K562 (cell line): ENCODE data around the gene CDH20. TPM values are rescaled to one million over a fixed set of nuclear protein-coding genes. Genes with fewer than 3 reads are reported as not detected.

Source experiments
- ATAC-seq: fragments of 200-7000 bp; cut with Tn5 transposase; 3 replicates; pipeline ENCODE4 v1.9.1; 2020; ENCODE audit warnings: moderate library complexity
- BruUV-seq: library from RNA; stranded (reverse); fragments of 400-500 nt; replicated peaks from 2 replicates; lab custom pipeline; 2021; lab: Mats Ljungman, UMichigan
- CTCF ChIA-PET: fragments of 300-600 bp; formaldehyde crosslinking; extraction: SDS; loops from one replicate; lab custom pipeline; 2021; ENCODE audit warnings: low intra/inter-chr PET ratio; lab: Yijun Ruan, JAX
- POLR2A ChIA-PET: fragments of 300-600, 350-650 bp; sonication (Branson Sonifier 250); formaldehyde crosslinking; extraction: SDS; loops from one replicate; lab custom pipeline; 2021; ENCODE audit warnings: antibody characterized with exemption, inconsistent platforms; lab: Yijun Ruan, JAX
- DNase-seq, 4 experiments: peaks; one replicate each; pipeline versions ENCODE4 v3.0.0 to v3.0.0-alpha.2; 2011 to 2018; ENCODE audit warnings: low spot score in 3 of 4, mixed read lengths in 3 of 4; ENCODE audit errors: extremely low read depth in 1 of 4
- FAIRE-seq: peaks from 2 replicates; lab custom pipeline; 2011; peaks lifted over from hg19 to GRCh38; lab: Jason Lieb, UNC
- H2AFZ ChIP-seq: 2 replicates; pipeline ENCODE4 v1.6.0; 2011; ENCODE audit warnings: low read depth, low read length, control low read depth, inconsistent platforms
- H3K27ac ChIP-seq: fragments of 200-600 bp; 3 replicates; pipeline ENCODE4 v1.8.0; 2011; ENCODE audit warnings: low read depth, mild to moderate bottlenecking, control low read depth, inconsistent platforms, low read length, moderate library complexity, mixed read lengths; ENCODE audit errors: extremely low read depth
- H3K27me3 ChIP-seq, 2 experiments: fragments of 300-600 bp in 1 of 2; 2 replicates in 1 of 2; 3 replicates in 1 of 2; pipeline versions ENCODE4 v1.6.0 to v1.8.0; 2011; ENCODE audit warnings: inconsistent platforms in 2 of 2, low read length in 2 of 2, mild to moderate bottlenecking in 1 of 2, mixed read lengths in 1 of 2, moderate library complexity in 1 of 2; ENCODE audit not compliant: control insufficient read depth in 2 of 2, insufficient read depth in 2 of 2
- H3K36me3 ChIP-seq: fragments of 300-600 bp; 3 replicates; pipeline ENCODE4 v1.8.0; 2011; ENCODE audit warnings: mild to moderate bottlenecking, low read length, inconsistent platforms; ENCODE audit not compliant: control insufficient read depth, insufficient read depth
- H3K4me1 ChIP-seq, 2 experiments: fragments of 200-600 bp in 1 of 2; replicated peaks in 1 of 2; 2 replicates in 1 of 2; 3 replicates in 1 of 2; pipeline versions ENCODE4 v1.5.1 to v1.8.0; 2011; ENCODE audit warnings: inconsistent platforms in 2 of 2, low read length in 2 of 2, mild to moderate bottlenecking in 1 of 2, mixed read lengths in 1 of 2, moderate library complexity in 1 of 2; ENCODE audit not compliant: control insufficient read depth in 2 of 2, insufficient read depth in 2 of 2
- H3K4me2 ChIP-seq: 2 replicates; pipeline ENCODE4 v1.6.1; 2011; ENCODE audit warnings: low read length, control low read depth, inconsistent platforms, mixed read lengths; ENCODE audit not compliant: insufficient read depth
- H3K4me3 ChIP-seq: fragments of 200-600 bp; sonication (generic), shearing (Covaris generic); 2 replicates; pipeline ENCODE4 v1.5.1; 2016; ENCODE audit warnings: control low read depth, inconsistent platforms
- H3K79me2 ChIP-seq: fragments of 200-600 bp; 3 replicates; pipeline ENCODE4 v1.8.0; 2011; ENCODE audit warnings: low read length, inconsistent platforms; ENCODE audit not compliant: control insufficient read depth, insufficient read depth
- H3K9ac ChIP-seq, 2 experiments: 2 replicates each; pipeline versions ENCODE4 v1.6.0 to v1.6.1; 2011; ENCODE audit warnings: low read depth in 2 of 2, low read length in 2 of 2, control low read depth in 1 of 2, inconsistent platforms in 1 of 2, mild to moderate bottlenecking in 1 of 2, mixed read lengths in 1 of 2; ENCODE audit not compliant: insufficient read depth in 1 of 2
- H3K9me1 ChIP-seq: one replicate; pipeline ENCODE4 v1.6.0; 2011; ENCODE audit warnings: inconsistent platforms, mild to moderate bottlenecking, low read length, moderate library complexity; ENCODE audit not compliant: control insufficient read depth, insufficient read depth
- H3K9me3 ChIP-seq: replicated peaks from 2 replicates; pipeline ENCODE4 v1.5.1; 2011; ENCODE audit warnings: low read depth, low read length, inconsistent platforms; ENCODE audit not compliant: control insufficient read depth, insufficient read depth
- H4K20me1 ChIP-seq: replicated peaks from 2 replicates; pipeline ENCODE4 v1.6.1; 2011; ENCODE audit warnings: low read length, inconsistent platforms, mixed read lengths; ENCODE audit not compliant: control insufficient read depth, insufficient read depth
- CTCFL ChIP-seq: IDR thresholded peaks from 2 replicates; pipeline ENCODE4 v1.6.1; 2011; ENCODE audit warnings: borderline replicate concordance, low read depth, mild to moderate bottlenecking, moderate library complexity, low read length; ENCODE audit not compliant: insufficient read depth, poor library complexity, severe bottlenecking
- ZBTB17 ChIP-seq: fragments of 450-650 bp; formaldehyde crosslinking; IDR thresholded peaks from 2 replicates; pipeline ENCODE4 v1.4.0; 2020; ENCODE audit warnings: mild to moderate bottlenecking
- ZNF134 ChIP-seq: fragments of 250-450 bp; sonication (Bioruptor Pico); conservative IDR thresholded peaks from 2 replicates; pipeline ENCODE4 v1.4.0; 2020
- ZNF280B ChIP-seq: fragments of 250-450 bp; sonication (Bioruptor Pico); IDR thresholded peaks from 2 replicates; pipeline ENCODE4 v1.5.1; 2021; ENCODE audit warnings: mild to moderate bottlenecking
- ZNF778 ChIP-seq: fragments of 450-650 bp; formaldehyde crosslinking; IDR thresholded peaks from 2 replicates; pipeline ENCODE4 v1.4.0; 2020; ENCODE audit warnings: mild to moderate bottlenecking, moderate library complexity
- WGBS: fragments of 100-300 bp; shearing (Covaris generic); methylation state at CpG from one replicate; pipeline ENCODE4 v1.1.6; 2016; ENCODE audit warnings: low coverage, mixed read lengths; ENCODE audit not compliant: insufficient coverage; ENCODE audit errors: missing lambda C conversion rate; 5-methylcytosine and 5-hydroxymethylcytosine counted together
- in situ Hi-C: fragments of 300-500 bp; cut with MboI; formaldehyde crosslinking; loops from 4 replicates; pipeline ENCODE4 v1.15.0; 2018; ENCODE audit warnings: inconsistent platforms, mixed read lengths
- intact Hi-C: fragments of 100-400 bp; cut with micrococcal nuclease; formaldehyde crosslinking; loops from 2 replicates; pipeline ENCODE4 v1.14.2; 2022
- polyA plus RNA-seq, 8 experiments: library from polyadenylated mRNA; depleted of rRNA in 4 of 8; stranded (reverse) in 5 of 8; unstranded in 3 of 8; fragments of >200 nt; fragmentation: Nextera tagmentation in 2 of 8; fragmentation: Illumina TruSeq in 1 of 8; extraction: Ambion mirVana in 2 of 8; extraction: Trizol in 1 of 8; gene quantifications; 2 replicates each; pipeline versions ENCODE4 v1.2.1 to v1.2.3, GENCODE V29; 2011 to 2014; ENCODE audit warnings: inconsistent platforms in 1 of 8, missing spikeins in 1 of 8
- total RNA-seq, 7 experiments: library from RNA; depleted of rRNA in 6 of 7; stranded (reverse); fragments of >200 nt in 6 of 7; fragmentation: Illumina TruSeq in 2 of 7; extraction: Trizol in 2 of 7; gene quantifications; 2 replicates each; pipeline versions ENCODE4 v1.2.1 to v1.2.3, GENCODE V29; 2011 to 2021; ENCODE audit warnings: low replicate concordance in 1 of 7

CDH20 gene
- total and polyA plus RNA-seq, 9 of the 15 experiments (the other 6 are each of a cell fraction or from before 2014, with no cell fraction given) = not detected

- H3K9me1 ChIP-seq = no peaks in the 10 kb centered on the region
Observed at GRCh38 chr18:61583548-61583947, 250.3 kb downstream of the CDH20 start.

GRCh38 chr18:61587865-61588264 is 254.6 kb downstream of the CDH20 start:
- Histone ChIP-seq H3K9me3 (no peaks in the 10 kb centered on the region), H3K27me3 (no peaks in the 10 kb centered on the region), H3K79me2 (no peaks in the 10 kb centered on the region), H3K4me3 (no peak overlapping the region), H3K4me1 (no peaks in the 10 kb centered on the region), H4K20me1 (no peaks in the 10 kb centered on the region), H3K4me2 (no peak overlapping the region), H3K9me1 (no peaks in the 10 kb centered on the region), H3K9ac (no peak overlapping the region), H3K27ac (no peak overlapping the region), H2AFZ (no peak overlapping the region), H3K36me3 (no peaks in the 10 kb centered on the region)
- intact Hi-C loops (no loop called here), in situ Hi-C loops (loop anchor here (25.0 kb wide), 1 partner anchor 549 kb away; no protein-coding TSS in a partner anchor)
- DNase-seq (no peak), FAIRE-seq (no peak), ATAC-seq (no peak)
- WGBS = 0% methylated on average over 2 of the region's 2 CpGs
- no peak for TF ChIP-seq ZBTB17 (CRISPR knock-in tag)
- TF ChIP-seq ZNF778 (CRISPR knock-in tag) = no peak
- TF ChIP-seq CTCFL = no peak
- POLR2A ChIA-PET = no interaction called here
- CTCF ChIA-PET = no interaction called here
- BruUV-seq = no TSS peak

More at GRCh38 chr18:61583548-61583947, 250.3 kb downstream of the CDH20 start:
- TF ChIP-seq ZNF280B = no peak
- peak; percentile 91 for TF ChIP-seq ZNF134 (CRISPR knock-in tag)
- DNase-seq = no peak
- no peaks in the 10 kb centered on the region for H4K20me1 ChIP-seq
- no peaks in the 10 kb centered on the region for H3K79me2 ChIP-seq
- no TSS peak for BruUV-seq
- no peak for ATAC-seq
- peaks cover 0 to 4% of the 10 kb centered on the region in 2 experiments; a peak in 2 of 5 replicates for H3K4me1 ChIP-seq
- in situ Hi-C loops = loop anchor here (25.0 kb wide), 1 partner anchor 554 kb away; no protein-coding TSS in a partner anchor
- ChIA-PET CTCF (no interaction called here), POLR2A (no interaction called here)
- no peak overlapping the region for H3K9ac ChIP-seq
- 0% methylated on average over 1 of the region's 1 CpG for WGBS
- intact Hi-C loops = loop anchor here (5.0 kb wide), 1 partner anchor 549 kb away; no protein-coding TSS in a partner anchor
- FAIRE-seq = no peak
- no peaks in the 10 kb centered on the region for H3K27me3 ChIP-seq
- H2AFZ ChIP-seq = no peak overlapping the region
- H3K4me2 ChIP-seq = no peak overlapping the region
- H3K9me3 ChIP-seq = no peaks in the 10 kb centered on the region
- H3K27ac ChIP-seq = no peak overlapping the region
- H3K4me3 ChIP-seq = no peak overlapping the region
- no peaks in the 10 kb centered on the region for H3K36me3 ChIP-seq
